IMR-90 (cell line): ENCODE data around the gene ADGRB3. TPM values are rescaled to one million over a fixed set of nuclear protein-coding genes. Genes with fewer than 3 reads are reported as not detected.

ENCODE experiments used
- ATAC-seq: fragments of 200-7000 bp; cut with Tn5 transposase; 2 replicates; pipeline ENCODE4 v1.9.1; 2020; ENCODE audit warnings: low read depth, mild to moderate bottlenecking, moderate library complexity
- BruUV-seq: library from RNA; stranded (reverse); fragments of 400-500 nt; replicated peaks from 2 replicates; lab custom pipeline; 2021; lab: Mats Ljungman, UMichigan
- CTCF ChIA-PET: fragments of 300-600 bp; formaldehyde crosslinking; extraction: SDS; loops from one replicate; lab custom pipeline; 2021; ENCODE audit warnings: antibody characterized with exemption; lab: Yijun Ruan, JAX
- POLR2A ChIA-PET: fragments of 300-600 bp; sonication (Branson Sonifier 250); formaldehyde crosslinking; loops from one replicate; lab custom pipeline; 2022; ENCODE audit warnings: antibody characterized with exemption; ENCODE audit not compliant: unreplicated experiment; lab: Charles Lee
- DNase-seq: peaks from one replicate; pipeline ENCODE4 v3.0.0; 2013
- H2AFZ ChIP-seq: replicated peaks from 2 replicates; pipeline ENCODE3; 2013; ENCODE audit warnings: low read length, mild to moderate bottlenecking; ENCODE audit not compliant: poor library complexity
- H2AK5ac ChIP-seq: 2 replicates; pipeline ENCODE4 v1.6.1; 2013; ENCODE audit warnings: low read depth, low read length, inconsistent platforms
- H2AK9ac ChIP-seq: replicated peaks from 2 replicates; pipeline ENCODE3; 2013; ENCODE audit warnings: mild to moderate bottlenecking, low read depth, low read length, moderate library complexity; ENCODE audit not compliant: poor library complexity
- H2BK120ac ChIP-seq: 2 replicates; pipeline ENCODE4 v1.6.1; 2013; ENCODE audit warnings: low read depth, low read length, inconsistent platforms
- H2BK15ac ChIP-seq: 3 replicates; pipeline ENCODE4 v1.6.1; 2013; ENCODE audit warnings: low read depth, low read length, inconsistent platforms
- H2BK20ac ChIP-seq: 2 replicates; pipeline ENCODE4 v1.6.1; 2013; ENCODE audit warnings: low read depth, mild to moderate bottlenecking, inconsistent platforms, low read length, moderate library complexity
- H2BK5ac ChIP-seq: 2 replicates; pipeline ENCODE4 v1.6.1; 2013; ENCODE audit warnings: mild to moderate bottlenecking, low read depth, low read length, inconsistent platforms; ENCODE audit not compliant: poor library complexity, severe bottlenecking
- H3K14ac ChIP-seq: replicated peaks from 2 replicates; pipeline ENCODE4 v1.6.1; 2013; ENCODE audit warnings: low read depth, low read length, inconsistent platforms
- H3K18ac ChIP-seq: 2 replicates; pipeline ENCODE4 v1.6.1; 2013; ENCODE audit warnings: low read depth, low read length, control low read depth
- H3K23ac ChIP-seq: 2 replicates; pipeline ENCODE4 v1.6.1; 2013; ENCODE audit warnings: low read depth, low read length, inconsistent platforms
- H3K27ac ChIP-seq: 2 replicates; pipeline ENCODE4 v1.5.1; 2013; ENCODE audit warnings: mild to moderate bottlenecking, control low read depth, low read length; ENCODE audit not compliant: insufficient read depth
- H3K27me3 ChIP-seq: 2 replicates; pipeline ENCODE4 v1.6.1; 2013; ENCODE audit warnings: low read length; ENCODE audit not compliant: control insufficient read depth, insufficient read depth
- H3K36me3 ChIP-seq: 2 replicates; pipeline ENCODE4 v1.6.1; 2013; ENCODE audit warnings: low read length, mixed read lengths; ENCODE audit not compliant: control insufficient read depth, insufficient read depth
- H3K4ac ChIP-seq: 2 replicates; pipeline ENCODE4 v1.6.1; 2013; ENCODE audit warnings: low read depth, low read length, inconsistent platforms
- H3K4me1 ChIP-seq: 2 replicates; pipeline ENCODE4 v1.6.1; 2013; ENCODE audit warnings: low read length, mixed read lengths; ENCODE audit not compliant: control insufficient read depth, insufficient read depth
- H3K4me2 ChIP-seq: 2 replicates; pipeline ENCODE4 v1.6.1; 2013; ENCODE audit warnings: low read depth, mild to moderate bottlenecking, control low read depth, low read length, moderate library complexity
- H3K4me3 ChIP-seq: 2 replicates; pipeline ENCODE4 v1.5.1; 2013; ENCODE audit warnings: low read depth, mild to moderate bottlenecking, control low read depth, low read length, moderate library complexity; ENCODE audit not compliant: insufficient read depth
- H3K56ac ChIP-seq: 2 replicates; pipeline ENCODE4 v1.6.1; 2013; ENCODE audit warnings: low read length, inconsistent platforms; ENCODE audit not compliant: insufficient read depth; ENCODE audit errors: extremely low read depth
- H3K79me1 ChIP-seq, 2 experiments: 2 replicates each; pipeline ENCODE4 v1.6.1; 2013; ENCODE audit warnings: low read length in 2 of 2, inconsistent platforms in 1 of 2, low read depth in 1 of 2
- H3K9ac ChIP-seq: 2 replicates; pipeline ENCODE4 v1.6.1; 2013; ENCODE audit warnings: low read depth, low read length, control low read depth
- H3K9me1 ChIP-seq: 2 replicates; pipeline ENCODE4 v1.6.1; 2013; ENCODE audit warnings: low read length, inconsistent platforms; ENCODE audit not compliant: insufficient read depth
- H3K9me3 ChIP-seq: 2 replicates; pipeline ENCODE4 v1.6.1; 2013; ENCODE audit warnings: low read length; ENCODE audit not compliant: control insufficient read depth, insufficient read depth
- H4K20me1 ChIP-seq: 2 replicates; pipeline ENCODE4 v1.6.1; 2013; ENCODE audit warnings: low read length, inconsistent platforms; ENCODE audit not compliant: insufficient read depth
- H4K5ac ChIP-seq: 2 replicates; pipeline ENCODE4 v1.6.1; 2013; ENCODE audit warnings: mild to moderate bottlenecking, low read depth, low read length, control low read depth
- H4K8ac ChIP-seq, 2 experiments: 2 replicates each; pipeline ENCODE4 v1.6.1; 2013; ENCODE audit warnings: low read depth in 2 of 2, low read length in 2 of 2, control low read depth in 1 of 2, inconsistent platforms in 1 of 2
- H4K91ac ChIP-seq: 2 replicates; pipeline ENCODE4 v1.6.1; 2013; ENCODE audit warnings: low read depth, low read length, inconsistent platforms; ENCODE audit not compliant: insufficient read depth
- BHLHE40 ChIP-seq: fragments of 150-350 bp; IDR thresholded peaks from 2 replicates; pipeline ENCODE4 v1.6.1; 2016; ENCODE audit warnings: mild to moderate bottlenecking, low read depth, low read length
- CEBPB ChIP-seq: IDR thresholded peaks from 2 replicates; pipeline ENCODE4 v1.6.1; 2012; ENCODE audit warnings: low read depth, low read length, improper control_type of control experiment
- CHD1 ChIP-seq: IDR thresholded peaks from 2 replicates; pipeline ENCODE4 v1.6.1; 2012; ENCODE audit warnings: low read depth, low read length, improper control_type of control experiment
- CTCF ChIP-seq: conservative IDR thresholded peaks from 2 replicates; pipeline ENCODE4 v1.5.1; 2012; ENCODE audit warnings: mild to moderate bottlenecking, low read depth, low read length, improper control_type of control experiment
- ELK1 ChIP-seq: fragments of 150-350 bp; IDR thresholded peaks from 2 replicates; pipeline ENCODE4 v1.6.1; 2016; ENCODE audit warnings: low read depth, mild to moderate bottlenecking, low read length, moderate library complexity, borderline replicate concordance
- FOS ChIP-seq: fragments of 150-350 bp; IDR thresholded peaks from 2 replicates; pipeline ENCODE4 v1.6.1; 2016; ENCODE audit warnings: low read depth, low read length
- MAFK ChIP-seq: IDR thresholded peaks from 2 replicates; pipeline ENCODE4 v1.6.1; 2012; ENCODE audit warnings: low read depth, low read length, improper control_type of control experiment
- MAZ ChIP-seq: IDR thresholded peaks from 2 replicates; pipeline ENCODE4 v1.6.1; 2012; ENCODE audit warnings: low read depth, mild to moderate bottlenecking, low read length, improper control_type of control experiment, moderate library complexity, borderline replicate concordance
- MXI1 ChIP-seq: IDR thresholded peaks from 2 replicates; pipeline ENCODE4 v1.6.1; 2012; ENCODE audit warnings: low read depth, mild to moderate bottlenecking, low read length, moderate library complexity, borderline replicate concordance
- NFE2L2 ChIP-seq: fragments of 150-350 bp; IDR thresholded peaks from 2 replicates; pipeline ENCODE4 v1.6.1; 2016; ENCODE audit warnings: low read depth, mild to moderate bottlenecking, low read length
- POLR2A ChIP-seq: IDR thresholded peaks from 2 replicates; pipeline ENCODE4 v1.6.1; 2012; ENCODE audit warnings: mild to moderate bottlenecking, low read depth, low read length
- RAD21 ChIP-seq: IDR thresholded peaks from 2 replicates; pipeline ENCODE4 v1.6.1; 2012; ENCODE audit warnings: low read length, improper control_type of control experiment
- RCOR1 ChIP-seq: IDR thresholded peaks from 2 replicates; pipeline ENCODE4 v1.6.1; 2012; ENCODE audit warnings: mild to moderate bottlenecking, low read length, improper control_type of control experiment; ENCODE audit not compliant: insufficient replicate concordance
- RFX5 ChIP-seq: IDR thresholded peaks from 2 replicates; pipeline ENCODE4 v1.8.0; 2012; ENCODE audit warnings: low read depth, mild to moderate bottlenecking, low read length, moderate library complexity
- SMC3 ChIP-seq: fragments of 150-350 bp; IDR thresholded peaks from 2 replicates; pipeline ENCODE4 v1.6.1; 2016; ENCODE audit warnings: low read depth, mild to moderate bottlenecking, antibody characterized with exemption, low read length, moderate library complexity
- USF2 ChIP-seq: fragments of 150-350 bp; IDR thresholded peaks from 2 replicates; pipeline ENCODE4 v1.6.1; 2017; ENCODE audit warnings: mild to moderate bottlenecking, antibody characterized with exemption, low read length, low read depth
- WGBS, 2 experiments: methylation state at CpG; one replicate each; pipeline versions ENCODE4 v1.1.5 to v1.1.7; 2013; ENCODE audit warnings: missing lambda C conversion rate in 2 of 2; ENCODE audit not compliant: insufficient read length in 1 of 2; ENCODE audit errors: extremely low coverage in 2 of 2; 5-methylcytosine and 5-hydroxymethylcytosine counted together
- dilution Hi-C: fragments of 300-500 bp; cut with HindIII; formaldehyde crosslinking; loops from one replicate; pipeline ENCODE4 v1.14.3; 2018; ENCODE audit warnings: low sequenced_read_pairs; ENCODE audit not compliant: unreplicated experiment
- in situ Hi-C: fragments of 300-500 bp; cut with MboI; formaldehyde crosslinking; loops from 3 replicates; pipeline ENCODE4 v1.14.3; 2019; ENCODE audit warnings: low sequenced_read_pairs, inconsistent platforms, mixed read lengths
- intact Hi-C: fragments of 100-400 bp; cut with micrococcal nuclease; formaldehyde crosslinking; loops from 2 replicates; pipeline ENCODE4 v1.10.0; 2022
- polyA plus RNA-seq, 3 experiments: library from polyadenylated mRNA; depleted of rRNA; stranded (reverse); fragments of >200 nt; gene quantifications; 2 replicates each; pipeline ENCODE4 v1.2.3, GENCODE V29; 2012; ENCODE audit warnings: low replicate concordance in 1 of 3
- total RNA-seq: library from RNA; depleted of rRNA; stranded (reverse); fragments of >200 nt; gene quantifications from 2 replicates; pipeline ENCODE4 v1.2.3, GENCODE V29; 2012

Gene ADGRB3
- total and polyA plus RNA-seq, 2 of the 4 experiments (the other 2 are of a cell fraction), result not detected

DNA sequence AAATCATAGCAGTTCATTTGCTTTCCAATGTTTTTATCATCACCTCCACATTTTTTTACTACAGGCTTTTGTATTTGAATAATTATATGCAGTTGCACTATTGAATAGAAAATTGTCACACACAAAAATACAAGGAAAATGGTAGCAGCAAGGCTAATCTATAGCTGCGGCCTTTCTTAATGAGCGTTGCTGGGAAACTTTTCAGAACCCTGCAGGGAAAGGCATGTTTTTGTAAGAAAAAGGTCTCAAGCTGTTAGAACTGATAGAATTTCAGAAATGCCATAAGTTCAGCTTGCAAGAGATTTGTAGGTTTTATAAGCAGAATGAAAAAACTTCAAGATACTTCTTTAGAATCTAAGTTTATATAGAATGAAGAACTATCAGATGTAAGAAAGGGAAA lies 625.9 kb downstream of the ADGRB3 start:
- H3K4me3 ChIP-seq, result no peak overlapping the region
- H3K79me1 ChIP-seq, result no peaks in the 10 kb centered on the region
- no peaks in the 10 kb centered on the region for H3K4me1 ChIP-seq
- H4K5ac ChIP-seq, result no peak overlapping the region
- no peak overlapping the region for H3K18ac ChIP-seq
- intact Hi-C loops (no loop called here), in situ Hi-C loops (no loop called here), dilution Hi-C loops (no loop called here)
- H3K23ac ChIP-seq, result no peak overlapping the region
- no peak overlapping the region for H2BK15ac ChIP-seq
- no peak overlapping the region for H4K8ac ChIP-seq
- no peak overlapping the region for H3K14ac ChIP-seq
- no peaks in the 10 kb centered on the region for H4K20me1 ChIP-seq
- no peak overlapping the region for H3K9ac ChIP-seq
- H3K36me3 ChIP-seq, result no peaks in the 10 kb centered on the region
- CTCF ChIA-PET, result no interaction called here
- H3K9me1 ChIP-seq, result no peaks in the 10 kb centered on the region
- H3K27ac ChIP-seq, result no peak overlapping the region
- H3K4ac ChIP-seq, result no peak overlapping the region
- POLR2A ChIA-PET, result no interaction called here
- H2AK9ac ChIP-seq, result no peak overlapping the region
- H2BK5ac ChIP-seq, result no peak overlapping the region
- ATAC-seq, result no peak
- no peak overlapping the region for H2AFZ ChIP-seq
- WGBS, 2 experiments, result no CpG with 5 or more reads among the region's 2 CpGs
- no peak for TF ChIP-seq NFE2L2
- no peak for TF ChIP-seq MAZ
- no peak for TF ChIP-seq RAD21
- no peak for TF ChIP-seq SMC3
- TF ChIP-seq POLR2A, result no peak
- TF ChIP-seq RCOR1, result no peak
- no peak for TF ChIP-seq CHD1
- TF ChIP-seq FOS, result no peak
- no peak for TF ChIP-seq USF2
- TF ChIP-seq BHLHE40, result no peak
- TF ChIP-seq ELK1, result no peak
- TF ChIP-seq CEBPB, result no peak
- TF ChIP-seq CTCF, result no peak
- no peak for TF ChIP-seq MAFK
- no peak for TF ChIP-seq MXI1
- TF ChIP-seq RFX5, result no peak
- H3K9me3 ChIP-seq, result no peaks in the 10 kb centered on the region
- no peak overlapping the region for H2BK20ac ChIP-seq
- DNase-seq, result no peak
- H2AK5ac ChIP-seq, result no peak overlapping the region
- no TSS peak for BruUV-seq
- H3K56ac ChIP-seq, result no peak overlapping the region
- no peak overlapping the region for H4K91ac ChIP-seq
- H3K4me2 ChIP-seq, result no peak overlapping the region
- H3K27me3 ChIP-seq, result no peaks in the 10 kb centered on the region
- no peak overlapping the region for H2BK120ac ChIP-seq
